ENCODE data around the gene WNT9A.
A peak's percentile ranks its signal among the peaks of the same experiment; 100 is the strongest.

WNT9A gene

GRCh38 chr1:227894831-227895451 lies 52.8 kb downstream of the WNT9A start:
- no peak for DNase-seq

GRCh38 chr1:227893949-227894721 lies 53.6 kb downstream of the WNT9A start:
- DNase-seq = no peak

GRCh38 chr1:227893300-227893948 lies 54.3 kb downstream of the WNT9A start:
- DNase-seq = no peak

GRCh38 chr1:227892489-227893299 lies 55.0 kb downstream of the WNT9A start:
- DNase-seq = no peak

- no peak for DNase-seq
These were observed 55.7 kb downstream of the WNT9A start for GRCh38 chr1:227891955-227892488.

- no peak for DNase-seq
These were observed 56.3 kb downstream of the WNT9A start for GRCh38 chr1:227891223-227891954.

GRCh38 chr1:227890451-227891222 lies 57.1 kb downstream of the WNT9A start:
- DNase-seq = no peak

- no peak for DNase-seq
These were observed 57.8 kb downstream of the WNT9A start for GRCh38 chr1:227889863-227890405.

GRCh38 chr1:227889047-227889862 lies 58.5 kb downstream of the WNT9A start:
- no peak for DNase-seq

- no peak for DNase-seq
These were observed 59.2 kb downstream of the WNT9A start for GRCh38 chr1:227888404-227889046.

- peak; percentile 54 for DNase-seq
These were observed 59.9 kb downstream of the WNT9A start for GRCh38 chr1:227887697-227888403.

GRCh38 chr1:227886993-227887696 lies 60.6 kb downstream of the WNT9A start:
- DNase-seq = peak; percentile 48

GRCh38 chr1:227886503-227886961 lies 61.2 kb downstream of the WNT9A start:
- DNase-seq = no peak

GRCh38 chr1:227885648-227886502 lies 61.9 kb downstream of the WNT9A start:
- DNase-seq = no peak

GRCh38 chr1:227885135-227885647 lies 62.5 kb downstream of the WNT9A start:
- DNase-seq = peak; percentile 31

- no peak for DNase-seq
These were observed 63.2 kb downstream of the WNT9A start for GRCh38 chr1:227884370-227885134.

All from stimulated activated CD4-positive, alpha-beta T cell treated with anti-CD3 and anti-CD28 coated beads, Interleukin-15, amount 100 ng/mL, for 24 hours (primary cell).